HEK293T (cell line): ENCODE results near the gene NWD2.

ENCODE experiments used
- CTCF ChIA-PET: fragments of 350-600 bp; formaldehyde crosslinking; extraction: SDS; loops from one replicate; lab custom pipeline; 2021; ENCODE audit warnings: antibody characterized with exemption, inconsistent platforms; lab: Yijun Ruan, JAX
- POLR2A ChIA-PET: fragments of 350-600 bp; formaldehyde crosslinking; extraction: SDS; loops from one replicate; lab custom pipeline; 2020; ENCODE audit warnings: antibody characterized with exemption, inconsistent platforms; lab: Yijun Ruan, JAX
- DNase-seq: peaks from one replicate; pipeline ENCODE4 v3.0.0; 2012; ENCODE audit warnings: mixed read lengths; ENCODE audit errors: extremely low spot score
- ARNT ChIP-seq: fragments of 450-650 bp; IDR thresholded peaks from 2 replicates; pipeline ENCODE4 v1.6.1; 2017; ENCODE audit warnings: mild to moderate bottlenecking
- BHLHE40 ChIP-seq: fragments of 450-650 bp; IDR thresholded peaks from 2 replicates; pipeline ENCODE4 v1.6.1; 2016; ENCODE audit warnings: mild to moderate bottlenecking, moderate library complexity, borderline replicate concordance
- CTBP1 ChIP-seq: fragments of 450-650 bp; IDR thresholded peaks from 2 replicates; pipeline ENCODE4 v1.6.1; 2016; ENCODE audit warnings: borderline replicate concordance
- ELF4 ChIP-seq: fragments of 450-650 bp; IDR thresholded peaks from 2 replicates; pipeline ENCODE4 v1.6.1; 2017; ENCODE audit warnings: antibody characterized with exemption
- FOXA1 ChIP-seq: fragments of 450-650 bp; IDR thresholded peaks from 2 replicates; pipeline ENCODE4 v1.6.1; 2016; ENCODE audit warnings: mild to moderate bottlenecking
- FOXK2 ChIP-seq: fragments of 450-650 bp; IDR thresholded peaks from 2 replicates; pipeline ENCODE4 v1.6.1; 2016; ENCODE audit warnings: mild to moderate bottlenecking
- FOXM1 ChIP-seq: fragments of 450-650 bp; IDR thresholded peaks from 2 replicates; pipeline ENCODE4 v1.6.1; 2017; ENCODE audit warnings: mild to moderate bottlenecking, borderline replicate concordance
- HDGF ChIP-seq: fragments of 450-650 bp; IDR thresholded peaks from 2 replicates; pipeline ENCODE4 v1.6.1; 2017; ENCODE audit warnings: antibody characterized with exemption, borderline replicate concordance
- L3MBTL2 ChIP-seq: fragments of 450-650 bp; conservative IDR thresholded peaks from 2 replicates; pipeline ENCODE4 v1.6.1; 2016; ENCODE audit warnings: mild to moderate bottlenecking
- LEF1 ChIP-seq: fragments of 450-650 bp; IDR thresholded peaks from 2 replicates; pipeline ENCODE4 v1.6.1; 2017; ENCODE audit warnings: mild to moderate bottlenecking, borderline replicate concordance
- NFRKB ChIP-seq: fragments of 450-650 bp; IDR thresholded peaks from 2 replicates; pipeline ENCODE4 v1.6.1; 2016; ENCODE audit warnings: mild to moderate bottlenecking, moderate library complexity
- SP1 ChIP-seq: fragments of 450-650 bp; IDR thresholded peaks from 2 replicates; pipeline ENCODE4 v1.6.1; 2017
- SUZ12 ChIP-seq: fragments of 450-650 bp; IDR thresholded peaks from 2 replicates; pipeline ENCODE4 v1.6.1; 2016; ENCODE audit warnings: mild to moderate bottlenecking
- TARDBP ChIP-seq: fragments of 450-650 bp; IDR thresholded peaks from 2 replicates; pipeline ENCODE4 v1.6.1; 2016
- ZNF384 ChIP-seq: fragments of 450-650 bp; IDR thresholded peaks from 2 replicates; pipeline ENCODE4 v1.6.1; 2016
- TF ChIP-seq, protein P1 (sequence below): fragments of 450-650 bp; IDR thresholded peaks from 2 replicates; pipeline ENCODE4 v1.6.1; 2016

The NWD2 gene

DNA sequence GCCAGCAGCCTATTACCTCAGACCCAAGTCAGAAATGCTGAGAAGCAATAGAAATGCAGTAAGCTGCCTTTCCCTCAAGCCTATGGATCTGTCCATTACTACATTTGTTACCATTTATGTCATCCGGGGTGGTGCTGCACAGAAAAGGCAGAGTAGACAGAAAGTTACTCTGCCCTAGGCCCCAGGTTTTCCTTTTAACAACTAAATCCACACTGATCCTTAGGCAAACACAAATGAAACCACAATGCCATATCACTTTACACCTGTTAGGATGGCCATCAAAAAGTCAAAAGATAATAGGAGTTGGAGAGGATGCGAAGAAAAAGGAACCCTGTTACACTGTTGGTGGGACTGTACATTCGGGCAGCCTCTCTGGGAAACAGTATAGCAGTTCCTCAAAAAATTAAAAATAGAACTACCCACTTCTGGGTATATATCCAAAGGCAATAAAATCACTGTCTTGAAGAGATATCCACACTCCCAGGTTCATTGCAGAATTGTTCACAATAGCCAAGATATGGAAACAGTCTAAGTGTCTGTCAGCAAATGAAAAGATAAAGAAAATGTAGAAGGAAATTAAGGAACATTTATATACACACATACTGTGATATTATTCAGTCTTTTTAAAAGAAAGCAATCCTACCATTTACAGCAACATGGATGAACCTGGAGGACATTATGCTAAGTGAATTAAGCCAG lies 186.3 kb downstream of the NWD2 start:
- TF ChIP-seq BHLHE40 (no peak), SP1 (no peak), FOXK2 (no peak), HDGF (no peak), NFRKB (no peak), TARDBP (no peak)
- no peak for DNase-seq
- CTCF ChIA-PET = no interaction called here
- POLR2A ChIA-PET = no interaction called here

DNA sequence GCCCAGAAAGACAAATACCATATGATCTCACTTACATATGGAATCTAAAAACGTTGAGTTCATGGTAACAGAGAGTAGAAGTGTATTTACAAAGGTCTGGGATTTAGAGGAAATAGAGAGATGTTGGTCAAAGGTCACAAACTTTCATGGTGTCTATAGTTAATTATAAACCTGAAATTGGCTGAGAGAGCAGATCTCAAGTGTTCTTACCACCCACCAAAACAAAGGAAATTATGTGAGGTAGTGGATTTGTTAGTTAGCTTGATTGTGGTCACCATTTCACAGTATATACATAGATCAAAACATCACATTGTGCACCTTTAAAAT lies 186.8 kb downstream of the NWD2 start:
- no peak for DNase-seq
- CTCF ChIA-PET = no interaction called here
- POLR2A ChIA-PET = no interaction called here
- TF ChIP-seq FOXM1 (no peak), BHLHE40 (no peak), FOXK2 (no peak), L3MBTL2 (no peak), HDGF (no peak), LEF1 (no peak), TARDBP (no peak), ZNF384 (no peak), CTBP1 (no peak), ELF4 (no peak), SUZ12 (no peak), FOXA1 (no peak), ARNT (no peak), SP1 (no peak), NFRKB (no peak)
- TF ChIP-seq, protein P1, sequence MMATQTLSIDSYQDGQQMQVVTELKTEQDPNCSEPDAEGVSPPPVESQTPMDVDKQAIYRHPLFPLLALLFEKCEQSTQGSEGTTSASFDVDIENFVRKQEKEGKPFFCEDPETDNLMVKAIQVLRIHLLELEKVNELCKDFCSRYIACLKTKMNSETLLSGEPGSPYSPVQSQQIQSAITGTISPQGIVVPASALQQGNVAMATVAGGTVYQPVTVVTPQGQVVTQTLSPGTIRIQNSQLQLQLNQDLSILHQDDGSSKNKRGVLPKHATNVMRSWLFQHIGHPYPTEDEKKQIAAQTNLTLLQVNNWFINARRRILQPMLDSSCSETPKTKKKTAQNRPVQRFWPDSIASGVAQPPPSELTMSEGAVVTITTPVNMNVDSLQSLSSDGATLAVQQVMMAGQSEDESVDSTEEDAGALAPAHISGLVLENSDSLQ = no peak

DNA sequence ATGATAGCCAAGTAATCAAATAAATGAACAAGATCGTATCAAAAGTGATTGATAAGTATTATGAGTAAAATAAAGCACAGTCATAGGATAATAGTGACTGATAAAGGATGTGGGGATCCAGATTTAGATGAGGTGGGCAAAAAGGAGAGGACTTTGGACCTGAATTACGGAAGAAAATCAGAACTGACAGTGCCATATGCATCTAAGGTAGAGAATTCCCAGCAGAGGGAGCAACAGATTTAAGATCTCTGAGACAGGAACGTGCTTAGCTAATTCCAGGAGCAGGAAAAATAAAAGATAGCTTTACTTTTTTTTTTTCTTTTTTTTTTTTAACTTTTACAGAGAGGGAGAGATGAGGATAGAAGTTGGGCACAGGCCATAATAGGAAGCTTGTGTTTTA lies 189.9 kb downstream of the NWD2 start:
- TF ChIP-seq BHLHE40 (no peak), LEF1 (no peak), HDGF (no peak), FOXK2 (no peak), ELF4 (no peak), ZNF384 (no peak), FOXM1 (no peak), ARNT (no peak), SP1 (no peak), TARDBP (no peak), NFRKB (no peak), SUZ12 (no peak), CTBP1 (no peak), L3MBTL2 (no peak), FOXA1 (no peak)
- TF ChIP-seq, protein P1 = no peak
- DNase-seq = no peak
- ChIA-PET POLR2A (no interaction called here), CTCF (no interaction called here)

DNA sequence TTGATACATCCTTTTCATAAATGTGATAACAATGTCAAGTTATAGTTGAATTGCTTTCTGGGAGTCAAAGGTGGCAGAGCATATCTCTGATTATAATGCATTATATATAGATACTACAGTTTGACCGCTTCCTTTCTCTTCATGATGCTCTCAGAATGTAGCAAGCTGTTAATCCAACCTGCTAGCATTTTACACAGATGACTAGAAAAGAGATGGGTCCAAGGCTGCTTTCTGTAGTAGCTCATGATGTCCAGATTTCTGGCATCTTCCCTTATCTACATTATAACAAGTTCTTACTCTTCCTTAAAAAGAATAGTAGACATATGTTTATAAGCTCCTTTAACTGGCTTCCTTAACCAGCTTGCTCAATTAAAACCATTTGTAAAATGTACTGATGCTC lies 192.0 kb downstream of the NWD2 start:
- ChIA-PET CTCF (interaction anchor here (1.0 kb wide), 1 partner anchor 9 kb away, joined by 5 read pairs; no protein-coding TSS in a partner anchor), POLR2A (no interaction called here)
- DNase-seq = no peak
- TF ChIP-seq, protein P1 = no peak
- TF ChIP-seq SUZ12 = no peak
- TF ChIP-seq FOXK2 = no peak
- TF ChIP-seq LEF1 = no peak
- TF ChIP-seq SP1 = no peak
- no peak for TF ChIP-seq CTBP1
- TF ChIP-seq ZNF384 = no peak
- no peak for TF ChIP-seq TARDBP
- TF ChIP-seq ELF4 = no peak
- no peak for TF ChIP-seq ARNT
- no peak for TF ChIP-seq NFRKB
- TF ChIP-seq FOXM1 = no peak

DNA sequence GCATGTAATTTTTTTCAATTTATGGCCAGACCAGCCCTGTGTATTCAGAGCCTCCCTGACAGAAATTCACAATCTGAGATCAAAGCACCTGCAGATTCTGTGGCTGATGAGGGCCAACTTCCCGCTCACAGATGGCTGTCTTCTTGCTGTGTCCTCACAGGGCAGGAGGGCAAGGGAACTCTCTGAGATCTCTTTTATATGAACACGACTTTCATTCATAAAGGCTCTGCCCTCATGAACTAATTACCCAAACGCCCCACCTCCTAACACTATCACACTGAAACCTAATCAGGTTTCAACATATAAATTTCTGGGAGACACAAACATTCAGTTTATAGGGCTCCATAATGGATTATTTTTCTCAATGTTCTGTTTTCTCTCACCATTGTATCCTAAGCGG lies 192.6 kb downstream of the NWD2 start:
- TF ChIP-seq NFRKB = no peak
- TF ChIP-seq FOXM1 = no peak
- no peak for TF ChIP-seq LEF1
- no peak for TF ChIP-seq SUZ12
- TF ChIP-seq FOXK2 = no peak
- no peak for TF ChIP-seq L3MBTL2
- TF ChIP-seq CTBP1 = no peak
- no peak for TF ChIP-seq HDGF
- TF ChIP-seq ELF4 = no peak
- TF ChIP-seq FOXA1 = no peak
- TF ChIP-seq BHLHE40 = no peak
- CTCF ChIA-PET = interaction anchor here (1.0 kb wide), 1 partner anchor 9 kb away, joined by 5 read pairs; no protein-coding TSS in a partner anchor
- POLR2A ChIA-PET = no interaction called here
- no peak for DNase-seq

DNA sequence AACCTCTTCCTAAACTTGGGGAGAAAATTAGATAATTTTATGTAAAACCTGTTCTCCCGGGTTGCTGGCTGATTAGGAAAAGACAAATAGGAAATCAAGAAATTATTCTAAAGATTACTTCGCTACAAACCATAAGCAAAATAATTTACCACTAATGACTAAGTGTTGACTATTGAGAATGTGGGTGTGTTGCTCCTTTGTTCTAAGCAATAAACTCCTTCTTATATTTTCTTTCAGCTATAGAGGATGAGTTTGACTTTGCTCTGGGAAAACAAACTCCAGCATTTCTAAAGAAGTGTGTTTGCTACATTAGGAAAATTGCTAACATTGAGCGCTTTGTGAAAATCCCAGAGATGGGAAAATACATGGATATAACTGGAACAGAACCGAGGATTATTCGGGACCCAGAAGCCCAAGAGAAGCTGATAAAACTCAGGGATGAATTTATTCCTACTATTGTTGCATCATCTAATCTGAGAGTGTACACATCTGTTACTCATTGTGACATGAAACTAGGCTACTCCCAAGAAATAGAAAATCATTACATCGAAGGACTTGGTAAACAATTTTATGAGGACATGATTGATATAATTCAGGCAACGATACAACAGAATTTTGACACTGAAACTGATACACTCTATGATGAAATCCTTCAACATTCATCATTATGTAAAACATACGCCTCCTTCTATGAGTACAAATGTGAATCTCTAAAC lies 194.2 kb downstream of the NWD2 start:
- no peak for TF ChIP-seq NFRKB
- TF ChIP-seq ELF4 = no peak
- TF ChIP-seq ARNT = no peak
- no peak for TF ChIP-seq SP1
- no peak for TF ChIP-seq L3MBTL2
- no peak for TF ChIP-seq HDGF
- TF ChIP-seq CTBP1 = no peak
- no peak for TF ChIP-seq FOXM1
- TF ChIP-seq BHLHE40 = no peak
- DNase-seq = no peak
- ChIA-PET POLR2A (no interaction called here), CTCF (no interaction called here)
